ENCODE measurements around the gene PGBD5. TPM values are rescaled to one million over a fixed set of nuclear protein-coding genes. Genes with fewer than 3 reads are reported as not detected.
A peak's percentile ranks its signal among the peaks of the same experiment; 100 is the strongest.

Gene PGBD5
- total RNA-seq, 1 donor from 2014 or later = 72.4 TPM

DNA sequence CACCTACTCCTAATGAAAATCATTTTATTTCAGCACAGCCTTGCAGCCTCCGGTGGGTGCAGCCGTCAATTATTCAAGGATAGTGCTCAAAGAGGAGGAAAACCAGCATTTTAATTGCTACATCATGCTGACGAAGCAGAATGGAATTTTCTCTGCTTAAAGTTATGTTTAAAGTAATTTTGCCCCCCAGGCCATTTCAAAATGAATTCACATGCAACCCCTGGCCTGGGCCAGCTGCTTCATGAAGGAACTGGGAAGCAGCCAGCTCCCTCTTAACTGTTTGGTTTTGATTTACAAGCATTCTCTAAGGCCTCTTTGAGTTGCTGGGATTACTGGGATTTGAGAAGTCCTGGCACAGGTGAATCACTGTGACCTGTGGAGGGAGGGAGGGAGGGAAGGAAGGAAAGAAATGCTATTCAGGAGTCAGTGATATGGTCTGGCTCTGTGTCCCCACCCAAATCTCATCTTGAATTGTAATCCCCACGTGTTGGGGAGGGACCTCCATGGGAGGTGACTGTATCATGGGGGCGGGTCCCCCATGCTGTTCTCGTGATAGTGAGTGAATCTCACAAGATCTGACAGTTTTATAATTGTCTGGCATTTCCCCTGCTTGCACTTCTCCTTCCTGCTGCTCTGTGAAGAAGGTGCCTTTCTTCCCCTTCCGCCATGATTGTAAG, 66.0 kb downstream of the PGBD5 start:
- H3K27ac Mint-ChIP-seq (ENCODE audit: unreplicated experiment) = no peak overlapping the region
- no peak overlapping the region for H3K4me3 Mint-ChIP-seq (ENCODE audit: unreplicated experiment)
- peaks cover 8% of the 10 kb centered on the region for H3K9me3 Mint-ChIP-seq (ENCODE audit: unreplicated experiment)
- peaks cover 23% of the 10 kb centered on the region for H3K4me1 Mint-ChIP-seq (ENCODE audit: low read depth, unreplicated experiment)
- H3K27me3 Mint-ChIP-seq (ENCODE audit: unreplicated experiment) = peaks cover 6% of the 10 kb centered on the region
- H3K36me3 Mint-ChIP-seq (ENCODE audit: unreplicated experiment) = no peaks in the 10 kb centered on the region
- TF ChIP-seq, protein P1, sequence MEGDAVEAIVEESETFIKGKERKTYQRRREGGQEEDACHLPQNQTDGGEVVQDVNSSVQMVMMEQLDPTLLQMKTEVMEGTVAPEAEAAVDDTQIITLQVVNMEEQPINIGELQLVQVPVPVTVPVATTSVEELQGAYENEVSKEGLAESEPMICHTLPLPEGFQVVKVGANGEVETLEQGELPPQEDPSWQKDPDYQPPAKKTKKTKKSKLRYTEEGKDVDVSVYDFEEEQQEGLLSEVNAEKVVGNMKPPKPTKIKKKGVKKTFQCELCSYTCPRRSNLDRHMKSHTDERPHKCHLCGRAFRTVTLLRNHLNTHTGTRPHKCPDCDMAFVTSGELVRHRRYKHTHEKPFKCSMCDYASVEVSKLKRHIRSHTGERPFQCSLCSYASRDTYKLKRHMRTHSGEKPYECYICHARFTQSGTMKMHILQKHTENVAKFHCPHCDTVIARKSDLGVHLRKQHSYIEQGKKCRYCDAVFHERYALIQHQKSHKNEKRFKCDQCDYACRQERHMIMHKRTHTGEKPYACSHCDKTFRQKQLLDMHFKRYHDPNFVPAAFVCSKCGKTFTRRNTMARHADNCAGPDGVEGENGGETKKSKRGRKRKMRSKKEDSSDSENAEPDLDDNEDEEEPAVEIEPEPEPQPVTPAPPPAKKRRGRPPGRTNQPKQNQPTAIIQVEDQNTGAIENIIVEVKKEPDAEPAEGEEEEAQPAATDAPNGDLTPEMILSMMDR (IDR thresholded peaks at IDR 0.05; ENCODE audit: partially characterized antibody, unreplicated experiment) = no peak
- DNase-seq = no peak

DNA sequence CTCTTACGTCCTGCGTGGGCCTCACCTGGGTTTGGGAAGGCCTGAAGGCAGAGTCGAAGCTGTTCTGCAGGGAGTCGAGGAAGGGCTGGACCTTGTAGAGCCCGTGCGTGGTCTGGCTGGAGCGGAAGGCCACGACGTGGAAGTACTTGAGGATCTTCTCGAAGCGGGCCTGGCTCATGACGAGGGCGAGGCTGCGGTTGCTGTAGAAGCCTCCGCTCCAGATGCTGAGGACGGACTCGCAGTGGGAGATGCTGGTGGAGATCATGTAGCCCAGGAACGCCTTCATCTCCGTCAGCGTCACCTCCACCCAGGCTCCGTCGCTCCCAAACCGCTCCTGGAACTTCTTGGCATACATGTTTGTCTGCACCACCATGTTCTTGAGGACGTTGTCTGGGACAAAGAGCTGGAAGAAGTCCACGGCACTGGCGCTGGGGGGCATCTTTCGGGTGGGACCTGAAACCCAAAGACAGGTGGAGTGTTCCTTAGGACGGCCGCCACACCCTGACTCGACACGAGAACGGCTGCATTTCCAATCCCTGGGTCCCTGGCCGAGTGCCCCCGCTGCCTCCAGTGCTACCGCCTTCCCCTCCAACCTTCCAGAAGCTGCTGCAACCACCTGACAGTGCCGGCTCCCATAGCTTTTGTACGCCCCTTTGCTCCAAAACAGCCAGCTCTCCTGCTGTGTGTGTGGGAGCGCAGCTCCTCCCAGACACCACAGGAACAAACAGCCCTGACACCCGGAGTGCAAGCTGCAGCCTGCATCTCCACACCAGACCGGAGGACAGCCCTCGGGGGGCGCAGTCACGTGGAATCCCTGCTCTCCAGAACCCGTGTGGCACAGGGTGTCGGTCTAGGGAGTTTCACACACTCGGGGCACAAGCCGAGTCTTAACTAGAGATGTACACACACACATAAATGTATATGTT, 69.0 kb downstream of the PGBD5 start:
- no peak for DNase-seq
- Mint-ChIP-seq H3K4me3 (ENCODE audit: unreplicated experiment) (no peak overlapping the region), H3K36me3 (ENCODE audit: unreplicated experiment) (no peaks in the 10 kb centered on the region), H3K4me1 (ENCODE audit: low read depth, unreplicated experiment) (peaks cover 36% of the 10 kb centered on the region), H3K27me3 (ENCODE audit: unreplicated experiment) (peaks cover 8% of the 10 kb centered on the region), H3K27ac (ENCODE audit: unreplicated experiment) (no peak overlapping the region), H3K9me3 (ENCODE audit: unreplicated experiment) (peaks cover 10% of the 10 kb centered on the region)
- TF ChIP-seq, protein P1 (IDR thresholded peaks at IDR 0.05; ENCODE audit: partially characterized antibody, unreplicated experiment) = no peak

DNA sequence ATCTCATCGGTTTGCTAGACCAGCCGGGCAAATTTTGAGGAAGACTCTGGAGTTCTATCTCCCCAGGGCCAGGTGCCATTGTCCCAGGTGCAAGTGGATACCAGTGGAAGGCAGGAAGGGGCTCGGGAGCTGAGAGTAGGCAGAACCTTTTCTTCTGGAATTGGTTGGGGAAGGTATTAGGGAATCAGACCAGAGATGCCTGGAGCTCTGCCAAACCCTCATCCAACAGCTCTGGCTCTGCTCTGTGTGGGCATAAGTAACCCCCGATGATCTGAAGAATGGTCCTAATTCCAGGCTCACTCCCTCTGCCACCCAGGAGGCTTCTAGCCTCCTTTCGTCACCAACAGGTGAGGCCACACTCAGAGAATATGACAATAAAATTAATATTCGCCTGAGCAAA, 69.9 kb downstream of the PGBD5 start:
- Mint-ChIP-seq H3K27me3 (ENCODE audit: unreplicated experiment) (peaks cover 6% of the 10 kb centered on the region), H3K4me3 (ENCODE audit: unreplicated experiment) (no peak overlapping the region), H3K9me3 (ENCODE audit: unreplicated experiment) (peaks cover 11% of the 10 kb centered on the region), H3K36me3 (ENCODE audit: unreplicated experiment) (no peaks in the 10 kb centered on the region), H3K27ac (ENCODE audit: unreplicated experiment) (no peak overlapping the region), H3K4me1 (ENCODE audit: low read depth, unreplicated experiment) (peaks cover 37% of the 10 kb centered on the region)
- TF ChIP-seq, protein P1 (IDR thresholded peaks at IDR 0.05; ENCODE audit: partially characterized antibody, unreplicated experiment) = no peak
- no peak for DNase-seq

DNA sequence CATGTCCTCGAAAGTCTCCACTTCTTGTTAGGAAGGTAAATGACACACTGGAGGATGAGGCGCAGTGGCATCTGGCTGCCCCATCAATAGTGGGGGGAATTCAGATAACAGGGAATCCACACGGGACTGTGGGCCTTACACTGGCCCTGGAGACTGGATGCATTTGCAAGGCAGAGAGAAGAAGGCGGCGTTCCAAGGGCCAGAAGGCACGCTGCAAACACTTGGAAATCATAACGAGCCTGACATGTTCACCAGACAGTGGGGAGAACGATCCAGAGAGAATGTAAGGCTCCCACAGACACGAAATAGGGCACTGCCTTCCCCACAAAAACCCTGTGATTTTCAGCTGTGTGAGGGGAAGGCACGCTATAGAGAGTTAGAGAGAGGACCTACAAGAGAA, 70.5 kb downstream of the PGBD5 start:
- H3K36me3 Mint-ChIP-seq (ENCODE audit: unreplicated experiment) = no peaks in the 10 kb centered on the region
- DNase-seq = no peak
- H3K27ac Mint-ChIP-seq (ENCODE audit: unreplicated experiment) = peak overlapping the region; percentile 6
- TF ChIP-seq, protein P1 (IDR thresholded peaks at IDR 0.05; ENCODE audit: partially characterized antibody, unreplicated experiment) = no peak
- peaks cover 37% of the 10 kb centered on the region for H3K4me1 Mint-ChIP-seq (ENCODE audit: low read depth, unreplicated experiment)
- peak overlapping the region; percentile 35 for H3K4me3 Mint-ChIP-seq (ENCODE audit: unreplicated experiment)
- peaks cover 6% of the 10 kb centered on the region for H3K27me3 Mint-ChIP-seq (ENCODE audit: unreplicated experiment)
- H3K9me3 Mint-ChIP-seq (ENCODE audit: unreplicated experiment) = peaks cover 9% of the 10 kb centered on the region

DNA sequence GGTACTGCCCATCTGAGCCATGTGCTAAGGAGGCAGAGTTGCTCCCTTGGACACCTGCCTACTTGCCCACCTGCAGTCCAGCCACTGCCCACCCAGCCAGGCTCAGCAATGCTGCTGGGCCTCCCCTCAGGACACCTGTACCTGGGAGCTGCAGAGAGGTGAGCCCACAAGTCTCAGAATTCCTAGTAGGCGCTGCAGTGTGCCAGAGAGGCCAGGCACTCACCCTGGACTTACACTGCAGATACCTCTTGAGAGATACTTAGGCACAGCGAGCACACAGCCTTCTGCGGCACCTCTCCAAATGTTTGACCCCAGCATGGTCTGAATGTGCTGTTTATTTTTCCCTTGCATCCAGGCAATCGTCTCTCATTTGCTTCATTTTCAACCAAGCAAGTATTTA, 71.0 kb downstream of the PGBD5 start:
- DNase-seq = no peak
- H3K27me3 Mint-ChIP-seq (ENCODE audit: unreplicated experiment) = peaks cover 6% of the 10 kb centered on the region
- H3K4me3 Mint-ChIP-seq (ENCODE audit: unreplicated experiment) = no peak overlapping the region
- peaks cover 9% of the 10 kb centered on the region for H3K9me3 Mint-ChIP-seq (ENCODE audit: unreplicated experiment)
- peaks cover 37% of the 10 kb centered on the region for H3K4me1 Mint-ChIP-seq (ENCODE audit: low read depth, unreplicated experiment)
- H3K36me3 Mint-ChIP-seq (ENCODE audit: unreplicated experiment) = peaks cover 3% of the 10 kb centered on the region
- H3K27ac Mint-ChIP-seq (ENCODE audit: unreplicated experiment) = no peak overlapping the region
- TF ChIP-seq, protein P1 (IDR thresholded peaks at IDR 0.05; ENCODE audit: partially characterized antibody, unreplicated experiment) = no peak
